HEK293 (cell line): Measurements from ENCODE around the gene CEP89.

ENCODE experiments used
- CTCF ChIA-PET: fragments of 350-600 bp; formaldehyde crosslinking; extraction: SDS; loops from one replicate; lab custom pipeline; 2021; ENCODE audit warnings: antibody characterized with exemption; lab: Yijun Ruan, JAX
- POLR2A ChIA-PET: fragments of 300-600 bp; formaldehyde crosslinking; extraction: SDS; loops from one replicate; lab custom pipeline; 2020; ENCODE audit warnings: antibody characterized with exemption, inconsistent platforms; lab: Yijun Ruan, JAX
- H3K27ac ChIP-seq: fragments of 200-500 bp; sonication (Bioruptor generic); 2 replicates; pipeline ENCODE4 v1.5.1; 2014; ENCODE audit warnings: low read depth, low read length, control low read depth, inconsistent platforms; ENCODE audit errors: extremely low read depth
- H3K36me3 ChIP-seq, 2 experiments: fragments of 200-500 bp in 1 of 2; sonication (Bioruptor generic) in 1 of 2; 1 replicate in 1 of 2; 2 replicates in 1 of 2; pipeline ENCODE4 v1.5.1; 2014 to 2017; ENCODE audit warnings: inconsistent platforms in 2 of 2, low read length in 2 of 2; ENCODE audit not compliant: control insufficient read depth in 2 of 2, insufficient read depth in 1 of 2
- H3K4me1 ChIP-seq: fragments of 200-500 bp; sonication (Bioruptor generic); 2 replicates; pipeline ENCODE4 v1.5.1; 2014; ENCODE audit warnings: mild to moderate bottlenecking, low read length, inconsistent platforms; ENCODE audit not compliant: control insufficient read depth, insufficient read depth
- H3K4me3 ChIP-seq: 2 replicates; pipeline ENCODE4 v1.5.1; 2011; ENCODE audit warnings: low read depth, mild to moderate bottlenecking, control low read depth, low read length, moderate library complexity
- H3K9me3 ChIP-seq: fragments of 200-500 bp; sonication (Bioruptor generic); 2 replicates; pipeline ENCODE4 v1.5.1; 2014; ENCODE audit warnings: low read depth, low read length, inconsistent platforms; ENCODE audit not compliant: control insufficient read depth, insufficient read depth
- GLIS2 ChIP-seq: fragments of 450-650 bp; formaldehyde crosslinking; IDR thresholded peaks from 2 replicates; pipeline ENCODE4 v1.5.1; 2016; ENCODE audit warnings: missing biosample characterization, missing genetic modification characterization
- IKZF3 ChIP-seq: fragments of 450-650 bp; IDR thresholded peaks from 2 replicates; pipeline ENCODE4 v1.5.0; 2018; ENCODE audit warnings: missing biosample characterization, mild to moderate bottlenecking, missing genetic modification characterization, moderate library complexity
- MZF1 ChIP-seq: fragments of 450-650 bp; formaldehyde crosslinking; IDR thresholded peaks from 2 replicates; pipeline ENCODE4 v1.5.1; 2017; ENCODE audit warnings: missing biosample characterization, missing genetic modification characterization, borderline replicate concordance
- SCRT2 ChIP-seq: fragments of 450-650 bp; formaldehyde crosslinking; IDR thresholded peaks from 2 replicates; pipeline ENCODE4 v1.5.1; 2016; ENCODE audit warnings: missing biosample characterization, missing genetic modification characterization
- SP2 ChIP-seq: fragments of 450-650 bp; formaldehyde crosslinking; IDR thresholded peaks from 2 replicates; pipeline ENCODE4 v1.5.1; 2016; ENCODE audit warnings: missing biosample characterization, missing genetic modification characterization
- ZFHX2 ChIP-seq: fragments of 450-650 bp; formaldehyde crosslinking; conservative IDR thresholded peaks from 2 replicates; pipeline ENCODE4 v1.5.1; 2016; ENCODE audit warnings: missing biosample characterization, missing genetic modification characterization
- ZFP3 ChIP-seq: fragments of 450-650 bp; formaldehyde crosslinking; IDR thresholded peaks from 2 replicates; pipeline ENCODE4 v1.5.1; 2016; ENCODE audit warnings: low read depth, missing biosample characterization, missing genetic modification characterization
- ZFP69B ChIP-seq: fragments of 450-650 bp; formaldehyde crosslinking; IDR thresholded peaks from 2 replicates; pipeline ENCODE4 v1.5.1; 2016; ENCODE audit warnings: missing biosample characterization, missing genetic modification characterization
- ZNF175 ChIP-seq: fragments of 450-650 bp; formaldehyde crosslinking; IDR thresholded peaks from 2 replicates; pipeline ENCODE4 v1.5.1; 2016; ENCODE audit warnings: missing biosample characterization, missing genetic modification characterization
- ZNF2 ChIP-seq: fragments of 450-650 bp; formaldehyde crosslinking; IDR thresholded peaks from 2 replicates; pipeline ENCODE4 v1.5.1; 2016; ENCODE audit warnings: missing biosample characterization, missing genetic modification characterization
- ZNF341 ChIP-seq: fragments of 450-650 bp; formaldehyde crosslinking; IDR thresholded peaks from 2 replicates; pipeline ENCODE4; 2016; ENCODE audit warnings: low read depth, missing biosample characterization, missing genetic modification characterization
- ZNF623 ChIP-seq: fragments of 450-650 bp; formaldehyde crosslinking; IDR thresholded peaks from 2 replicates; pipeline ENCODE4 v1.5.1; 2016; ENCODE audit warnings: missing biosample characterization, missing genetic modification characterization
- ZNF654 ChIP-seq: fragments of 450-650 bp; formaldehyde crosslinking; IDR thresholded peaks from 2 replicates; pipeline ENCODE4 v1.5.1; 2016; ENCODE audit warnings: low read depth, missing biosample characterization, missing genetic modification characterization
- ZNF701 ChIP-seq: fragments of 450-650 bp; formaldehyde crosslinking; IDR thresholded peaks from 2 replicates; pipeline ENCODE4 v1.5.1; 2016; ENCODE audit warnings: missing biosample characterization, missing genetic modification characterization
- ZNF791 ChIP-seq: fragments of 450-650 bp; formaldehyde crosslinking; IDR thresholded peaks from 2 replicates; pipeline ENCODE4 v1.5.1; 2016; ENCODE audit warnings: missing biosample characterization, missing genetic modification characterization
- ZNF792 ChIP-seq: fragments of 450-650 bp; formaldehyde crosslinking; IDR thresholded peaks from 2 replicates; pipeline ENCODE4 v1.5.1; 2016; ENCODE audit warnings: missing biosample characterization, missing genetic modification characterization
- ZNF843 ChIP-seq: fragments of 450-650 bp; formaldehyde crosslinking; IDR thresholded peaks from 2 replicates; pipeline ENCODE4 v1.5.1; 2016; ENCODE audit warnings: missing biosample characterization, missing genetic modification characterization
- ZXDB ChIP-seq: fragments of 450-650 bp; formaldehyde crosslinking; IDR thresholded peaks from 2 replicates; pipeline ENCODE4 v1.5.1; 2016; ENCODE audit warnings: missing biosample characterization, missing genetic modification characterization
- TF ChIP-seq, protein P1 (sequence below): fragments of 450-650 bp; formaldehyde crosslinking; IDR thresholded peaks from 2 replicates; pipeline ENCODE4 v1.5.1; 2016; ENCODE audit warnings: missing biosample characterization, missing genetic modification characterization
- TF ChIP-seq, protein P2 (sequence below): fragments of 450-650 bp; formaldehyde crosslinking; IDR thresholded peaks from 2 replicates; pipeline ENCODE4 v1.5.1; 2016; ENCODE audit warnings: missing biosample characterization, missing genetic modification characterization
- TF ChIP-seq, protein P3 (sequence below): fragments of 450-650 bp; formaldehyde crosslinking; IDR thresholded peaks from 2 replicates; pipeline ENCODE4 v1.5.1; 2016; ENCODE audit warnings: missing biosample characterization, missing genetic modification characterization
- TF ChIP-seq, protein P4 (sequence below): fragments of 450-650 bp; formaldehyde crosslinking; conservative IDR thresholded peaks from 2 replicates; pipeline ENCODE4 v1.5.1; 2016; ENCODE audit warnings: low read depth, missing biosample characterization, missing genetic modification characterization
- TF ChIP-seq, protein P5 (sequence below): fragments of 450-650 bp; formaldehyde crosslinking; IDR thresholded peaks from 2 replicates; pipeline ENCODE4 v1.5.1; 2016; ENCODE audit warnings: missing biosample characterization, missing genetic modification characterization

Gene CEP89

DNA sequence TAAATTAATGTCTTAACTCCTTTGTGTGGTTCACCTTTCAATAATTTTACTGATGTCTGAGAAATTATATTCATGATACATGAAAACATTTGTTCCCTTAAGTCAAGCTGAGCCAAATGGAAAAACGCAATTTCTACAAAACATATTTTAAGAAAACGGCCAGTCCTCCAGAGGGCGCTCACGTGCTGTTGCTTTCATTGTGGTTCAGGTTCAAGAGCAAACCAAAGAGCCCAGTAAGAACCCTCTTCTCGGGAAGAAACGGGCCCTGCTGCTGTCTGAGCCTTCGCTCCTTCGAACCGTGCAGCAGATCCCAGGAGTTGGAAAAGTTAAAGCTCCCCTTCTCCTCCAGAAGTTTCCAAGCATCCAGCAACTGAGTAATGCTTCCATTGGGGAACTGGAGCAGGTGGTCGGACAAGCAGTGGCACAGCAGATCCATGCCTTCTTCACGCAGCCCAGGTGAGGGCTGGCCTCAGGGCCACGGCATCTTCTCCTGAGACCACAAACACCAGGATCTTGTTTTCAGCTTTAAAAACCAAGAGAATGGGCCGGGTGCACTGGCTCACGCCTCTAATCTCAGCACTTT lies 4.6 kb upstream of the CEP89 start (continued):
- TF ChIP-seq, protein P1, sequence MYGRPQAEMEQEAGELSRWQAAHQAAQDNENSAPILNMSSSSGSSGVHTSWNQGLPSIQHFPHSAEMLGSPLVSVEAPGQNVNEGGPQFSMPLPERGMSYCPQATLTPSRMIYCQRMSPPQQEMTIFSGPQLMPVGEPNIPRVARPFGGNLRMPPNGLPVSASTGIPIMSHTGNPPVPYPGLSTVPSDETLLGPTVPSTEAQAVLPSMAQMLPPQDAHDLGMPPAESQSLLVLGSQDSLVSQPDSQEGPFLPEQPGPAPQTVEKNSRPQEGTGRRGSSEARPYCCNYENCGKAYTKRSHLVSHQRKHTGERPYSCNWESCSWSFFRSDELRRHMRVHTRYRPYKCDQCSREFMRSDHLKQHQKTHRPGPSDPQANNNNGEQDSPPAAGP (tag by site-specific recombination) = peak; percentile 51; the same call in 1 of the 2 replicates
- no peak for TF ChIP-seq MZF1 (tag by site-specific recombination)
- no peak for TF ChIP-seq ZNF701
- 0 out of 2 replicates have a peak, but pooled peaks have one; percentile 32 for TF ChIP-seq ZFP69B (tag by site-specific recombination)
- TF ChIP-seq, protein P2, sequence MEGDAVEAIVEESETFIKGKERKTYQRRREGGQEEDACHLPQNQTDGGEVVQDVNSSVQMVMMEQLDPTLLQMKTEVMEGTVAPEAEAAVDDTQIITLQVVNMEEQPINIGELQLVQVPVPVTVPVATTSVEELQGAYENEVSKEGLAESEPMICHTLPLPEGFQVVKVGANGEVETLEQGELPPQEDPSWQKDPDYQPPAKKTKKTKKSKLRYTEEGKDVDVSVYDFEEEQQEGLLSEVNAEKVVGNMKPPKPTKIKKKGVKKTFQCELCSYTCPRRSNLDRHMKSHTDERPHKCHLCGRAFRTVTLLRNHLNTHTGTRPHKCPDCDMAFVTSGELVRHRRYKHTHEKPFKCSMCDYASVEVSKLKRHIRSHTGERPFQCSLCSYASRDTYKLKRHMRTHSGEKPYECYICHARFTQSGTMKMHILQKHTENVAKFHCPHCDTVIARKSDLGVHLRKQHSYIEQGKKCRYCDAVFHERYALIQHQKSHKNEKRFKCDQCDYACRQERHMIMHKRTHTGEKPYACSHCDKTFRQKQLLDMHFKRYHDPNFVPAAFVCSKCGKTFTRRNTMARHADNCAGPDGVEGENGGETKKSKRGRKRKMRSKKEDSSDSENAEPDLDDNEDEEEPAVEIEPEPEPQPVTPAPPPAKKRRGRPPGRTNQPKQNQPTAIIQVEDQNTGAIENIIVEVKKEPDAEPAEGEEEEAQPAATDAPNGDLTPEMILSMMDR (tag by site-specific recombination) = peak; percentile 88
- TF ChIP-seq ZNF623 (tag by site-specific recombination) = no peak
- TF ChIP-seq, protein P3, sequence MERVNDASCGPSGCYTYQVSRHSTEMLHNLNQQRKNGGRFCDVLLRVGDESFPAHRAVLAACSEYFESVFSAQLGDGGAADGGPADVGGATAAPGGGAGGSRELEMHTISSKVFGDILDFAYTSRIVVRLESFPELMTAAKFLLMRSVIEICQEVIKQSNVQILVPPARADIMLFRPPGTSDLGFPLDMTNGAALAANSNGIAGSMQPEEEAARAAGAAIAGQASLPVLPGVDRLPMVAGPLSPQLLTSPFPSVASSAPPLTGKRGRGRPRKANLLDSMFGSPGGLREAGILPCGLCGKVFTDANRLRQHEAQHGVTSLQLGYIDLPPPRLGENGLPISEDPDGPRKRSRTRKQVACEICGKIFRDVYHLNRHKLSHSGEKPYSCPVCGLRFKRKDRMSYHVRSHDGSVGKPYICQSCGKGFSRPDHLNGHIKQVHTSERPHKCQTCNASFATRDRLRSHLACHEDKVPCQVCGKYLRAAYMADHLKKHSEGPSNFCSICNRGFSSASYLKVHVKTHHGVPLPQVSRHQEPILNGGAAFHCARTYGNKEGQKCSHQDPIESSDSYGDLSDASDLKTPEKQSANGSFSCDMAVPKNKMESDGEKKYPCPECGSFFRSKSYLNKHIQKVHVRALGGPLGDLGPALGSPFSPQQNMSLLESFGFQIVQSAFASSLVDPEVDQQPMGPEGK (tag by site-specific recombination) = no peak
- TF ChIP-seq ZNF792 (tag by site-specific recombination) = no peak
- 0 out of 2 replicates have a peak, but pooled peaks have one; percentile 47 for TF ChIP-seq ZNF2 (tag by site-specific recombination)
- TF ChIP-seq ZNF654 = peak; percentile 95
- TF ChIP-seq IKZF3 (tag by site-specific recombination) = peak; percentile 23; the same call in 1 of the 2 replicates
- TF ChIP-seq ZNF175 (tag by site-specific recombination) = no peak
- TF ChIP-seq ZNF843 (tag by site-specific recombination) = no peak

DNA sequence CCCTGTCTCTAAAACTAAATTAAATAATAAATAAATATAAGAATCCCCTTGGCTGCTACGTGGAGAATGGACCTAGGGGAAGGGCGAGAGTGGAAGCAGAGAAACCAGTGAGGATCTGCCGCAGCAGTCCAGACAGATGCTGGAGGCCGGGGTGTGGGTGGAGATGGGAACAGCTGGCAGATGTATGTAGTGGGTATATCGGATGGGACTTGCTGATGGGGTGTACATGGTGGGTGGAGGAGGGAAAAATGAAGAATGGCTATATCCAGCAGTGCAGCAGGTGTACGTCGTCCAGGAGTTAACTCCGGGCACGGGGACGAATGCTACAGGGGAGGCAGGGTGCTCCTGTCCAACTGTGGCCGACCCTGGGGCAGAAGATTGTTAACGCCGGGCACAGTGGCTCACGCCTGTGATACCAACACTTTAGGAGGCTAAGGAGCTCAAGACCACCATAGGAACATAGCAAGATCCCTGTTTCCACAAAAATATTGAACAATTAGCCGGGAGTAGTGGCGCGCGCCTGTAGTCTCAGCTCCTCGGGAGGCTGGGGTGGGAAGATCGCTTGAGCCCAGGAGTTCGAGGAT lies 654 bp downstream of the CEP89 start:
- Histone ChIP-seq H3K4me3 (peak overlapping the region; percentile 64), H3K27ac (peak overlapping the region; percentile 62; the same call in 1 of the 2 replicates), H3K36me3 (peaks cover 37 to 50% of the 10 kb centered on the region in 2 experiments), H3K9me3 (no peaks in the 10 kb centered on the region), H3K4me1 (peaks cover 14% of the 10 kb centered on the region)
- ChIA-PET POLR2A (interaction anchor here (0.6 to 2.1 kb wide), 18 partner anchors 10 to 296 kb away, joined by 3 to 14 read pairs (median 4); partner anchors contain the start of genes ANKRD27, GPATCH1, NUDT19 and RGS9BP), CTCF (interaction anchor here (0.6 to 13.3 kb wide), 7 partner anchors 10 to 532 kb away, joined by 3 to 335 read pairs (median 4); no protein-coding TSS in a partner anchor)
- TF ChIP-seq, protein P3 (tag by site-specific recombination) = 0 out of 2 replicates have a peak, but pooled peaks have one; percentile 8
- TF ChIP-seq ZFP3 = no peak
- TF ChIP-seq ZFHX2 (tag by site-specific recombination) = peak; percentile 81
- no peak for TF ChIP-seq SP2 (tag by site-specific recombination)
- peak; percentile 19; the same call in 1 of the 2 replicates for TF ChIP-seq SCRT2
- peak; percentile 81 for TF ChIP-seq ZNF341 (tag by site-specific recombination)
- TF ChIP-seq, protein P4, sequence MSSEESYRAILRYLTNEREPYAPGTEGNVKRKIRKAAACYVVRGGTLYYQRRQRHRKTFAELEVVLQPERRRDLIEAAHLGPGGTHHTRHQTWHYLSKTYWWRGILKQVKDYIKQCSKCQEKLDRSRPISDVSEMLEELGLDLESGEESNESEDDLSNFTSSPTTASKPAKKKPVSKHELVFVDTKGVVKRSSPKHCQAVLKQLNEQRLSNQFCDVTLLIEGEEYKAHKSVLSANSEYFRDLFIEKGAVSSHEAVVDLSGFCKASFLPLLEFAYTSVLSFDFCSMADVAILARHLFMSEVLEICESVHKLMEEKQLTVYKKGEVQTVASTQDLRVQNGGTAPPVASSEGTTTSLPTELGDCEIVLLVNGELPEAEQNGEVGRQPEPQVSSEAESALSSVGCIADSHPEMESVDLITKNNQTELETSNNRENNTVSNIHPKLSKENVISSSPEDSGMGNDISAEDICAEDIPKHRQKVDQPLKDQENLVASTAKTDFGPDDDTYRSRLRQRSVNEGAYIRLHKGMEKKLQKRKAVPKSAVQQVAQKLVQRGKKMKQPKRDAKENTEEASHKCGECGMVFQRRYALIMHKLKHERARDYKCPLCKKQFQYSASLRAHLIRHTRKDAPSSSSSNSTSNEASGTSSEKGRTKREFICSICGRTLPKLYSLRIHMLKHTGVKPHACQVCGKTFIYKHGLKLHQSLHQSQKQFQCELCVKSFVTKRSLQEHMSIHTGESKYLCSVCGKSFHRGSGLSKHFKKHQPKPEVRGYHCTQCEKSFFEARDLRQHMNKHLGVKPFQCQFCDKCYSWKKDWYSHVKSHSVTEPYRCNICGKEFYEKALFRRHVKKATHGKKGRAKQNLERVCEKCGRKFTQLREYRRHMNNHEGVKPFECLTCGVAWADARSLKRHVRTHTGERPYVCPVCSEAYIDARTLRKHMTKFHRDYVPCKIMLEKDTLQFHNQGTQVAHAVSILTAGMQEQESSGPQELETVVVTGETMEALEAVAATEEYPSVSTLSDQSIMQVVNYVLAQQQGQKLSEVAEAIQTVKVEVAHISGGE (tag by site-specific recombination) = no peak
- no peak for TF ChIP-seq ZXDB (tag by site-specific recombination)
- TF ChIP-seq GLIS2 (tag by site-specific recombination) = no peak
- TF ChIP-seq ZNF791 (tag by site-specific recombination) = no peak
- TF ChIP-seq, protein P5, sequence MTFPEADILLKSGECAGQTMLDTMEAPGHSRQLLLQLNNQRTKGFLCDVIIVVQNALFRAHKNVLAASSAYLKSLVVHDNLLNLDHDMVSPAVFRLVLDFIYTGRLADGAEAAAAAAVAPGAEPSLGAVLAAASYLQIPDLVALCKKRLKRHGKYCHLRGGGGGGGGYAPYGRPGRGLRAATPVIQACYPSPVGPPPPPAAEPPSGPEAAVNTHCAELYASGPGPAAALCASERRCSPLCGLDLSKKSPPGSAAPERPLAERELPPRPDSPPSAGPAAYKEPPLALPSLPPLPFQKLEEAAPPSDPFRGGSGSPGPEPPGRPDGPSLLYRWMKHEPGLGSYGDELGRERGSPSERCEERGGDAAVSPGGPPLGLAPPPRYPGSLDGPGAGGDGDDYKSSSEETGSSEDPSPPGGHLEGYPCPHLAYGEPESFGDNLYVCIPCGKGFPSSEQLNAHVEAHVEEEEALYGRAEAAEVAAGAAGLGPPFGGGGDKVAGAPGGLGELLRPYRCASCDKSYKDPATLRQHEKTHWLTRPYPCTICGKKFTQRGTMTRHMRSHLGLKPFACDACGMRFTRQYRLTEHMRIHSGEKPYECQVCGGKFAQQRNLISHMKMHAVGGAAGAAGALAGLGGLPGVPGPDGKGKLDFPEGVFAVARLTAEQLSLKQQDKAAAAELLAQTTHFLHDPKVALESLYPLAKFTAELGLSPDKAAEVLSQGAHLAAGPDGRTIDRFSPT (tag by site-specific recombination) = 0 out of 2 replicates have a peak, but pooled peaks have one; percentile 12
